Measurements from ENCODE around the gene SHROOM4. TPM values are rescaled to one million over a fixed set of nuclear protein-coding genes. Genes with fewer than 3 reads are reported as not detected.

The SHROOM4 gene
- total and polyA plus RNA-seq, 9 of the 15 experiments (the other 6 are each of a cell fraction or from before 2014, with no cell fraction given), result not detected

DNA sequence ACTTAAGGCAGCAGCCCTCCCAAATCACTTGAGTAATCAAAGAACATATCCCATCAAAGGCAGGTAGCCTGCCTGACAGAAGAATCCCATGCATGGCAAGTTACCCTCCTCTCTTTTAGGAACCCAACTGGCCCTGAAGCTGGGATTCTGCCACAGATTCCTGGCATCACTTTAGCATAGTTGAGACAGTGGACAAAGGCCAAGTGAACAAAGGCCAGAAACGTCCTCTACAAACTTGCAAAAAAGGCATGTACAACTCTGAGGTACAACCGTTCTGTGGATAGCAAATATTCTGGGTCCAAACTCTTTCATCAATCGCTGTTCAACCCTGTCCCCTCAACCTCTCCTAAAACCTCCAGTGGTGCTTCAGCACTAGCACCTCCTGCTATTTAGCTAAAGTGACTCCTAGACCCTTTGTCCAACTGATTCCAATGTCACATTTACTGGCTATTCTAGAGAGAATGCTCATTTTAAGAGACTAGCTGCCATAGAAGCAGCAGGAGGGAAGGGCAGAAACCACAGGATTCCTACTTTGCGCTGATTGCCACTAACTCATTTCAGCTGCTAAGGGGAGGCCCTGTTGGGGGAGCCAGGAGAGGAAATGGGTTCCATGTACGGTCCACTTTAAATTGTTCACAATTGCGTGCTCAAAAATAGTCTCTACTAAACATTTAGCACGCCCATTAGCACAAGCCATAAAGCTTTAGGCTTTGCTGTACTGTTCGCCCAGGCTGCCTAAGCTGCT is 105.9 kb downstream of the SHROOM4 start (continued):
- TF ChIP-seq ZNF232 (CRISPR knock-in tag; IDR thresholded peaks at IDR 0.05) (no peak), MED1 (CRISPR knock-in tag; IDR thresholded peaks at IDR 0.05; ENCODE audit: borderline replicate concordance) (no peak), TAF9B (IDR thresholded peaks at IDR 0.05; ENCODE audit: partially characterized antibody) (no peak), U2AF2 (optimal IDR thresholded peaks at IDR 0.05; ENCODE audit: low read depth, low read length) (no peak), HLTF (IDR thresholded peaks at IDR 0.05) (no peak), BCLAF1 (IDR thresholded peaks at IDR 0.05; ENCODE audit: borderline replicate concordance in 1 of 2, control insufficient read depth in 1 of 2, low read depth in 2 of 2, low read length in 1 of 2) (no peak), E2F6 (IDR thresholded peaks at IDR 0.05; ENCODE audit: borderline replicate concordance in 1 of 2, extremely low read depth in 1 of 2, insufficient read depth in 1 of 2, insufficient read length in 1 of 2, low read depth in 1 of 2, low read length in 1 of 2, poor library complexity in 1 of 2, severe bottlenecking in 1 of 2) (no peak)

All from K562 (cell line).